H7 (cell line): ENCODE results near the gene SHISA7. TPM values are rescaled to one million over a fixed set of nuclear protein-coding genes. Genes with fewer than 3 reads are reported as not detected.
"Not testable (repeated sequence)": the region's sequence is repeated elsewhere in the genome, so short reads cannot be mapped to it uniquely, and the experiment has no call there.

Experiments
- DNase-seq: peaks from one replicate; pipeline ENCODE4 v3.0.0; 2012
- H3K27me3 ChIP-seq: 2 replicates; pipeline ENCODE4 v1.6.0; 2011; ENCODE audit warnings: mild to moderate bottlenecking, low read length; ENCODE audit not compliant: control insufficient read depth, insufficient read depth
- H3K36me3 ChIP-seq: replicated peaks from 2 replicates; pipeline ENCODE4 v1.5.1; 2011; ENCODE audit warnings: low read length; ENCODE audit not compliant: control insufficient read depth, insufficient read depth
- H3K4me3 ChIP-seq: 2 replicates; pipeline ENCODE4 v1.5.1; 2011; ENCODE audit warnings: low read depth, mild to moderate bottlenecking, control low read depth, low read length, moderate library complexity; ENCODE audit not compliant: insufficient read depth
- total RNA-seq: library from RNA; depleted of rRNA; stranded (reverse); fragments of >200 nt; shearing (Covaris generic); gene quantifications from 2 replicates; pipeline ENCODE4 v1.2.3, GENCODE V29; 2014

Gene SHISA7
- total RNA-seq, 1 experiment from 2014 or later = 0.07 TPM

- peaks cover 37% of the 10 kb centered on the region for H3K27me3 ChIP-seq
- no peaks in the 10 kb centered on the region for H3K36me3 ChIP-seq
- peak; percentile 57 for DNase-seq
- H3K4me3 ChIP-seq = no peak overlapping the region
Observed at GRCh38 chr19:55436847-55437246, 6.3 kb downstream of the SHISA7 start.

GRCh38 chr19:55435020-55435419, 8.1 kb downstream of the SHISA7 start:
- no peak for DNase-seq
- H3K27me3 ChIP-seq = peaks cover 20% of the 10 kb centered on the region
- no peaks in the 10 kb centered on the region for H3K36me3 ChIP-seq
- H3K4me3 ChIP-seq = no peak overlapping the region

- no peaks in the 10 kb centered on the region for H3K36me3 ChIP-seq
- no peak for DNase-seq
- H3K27me3 ChIP-seq = peaks cover 14% of the 10 kb centered on the region
- H3K4me3 ChIP-seq = no peak overlapping the region
Observed at GRCh38 chr19:55434356-55434919, 8.7 kb downstream of the SHISA7 start.

DNA sequence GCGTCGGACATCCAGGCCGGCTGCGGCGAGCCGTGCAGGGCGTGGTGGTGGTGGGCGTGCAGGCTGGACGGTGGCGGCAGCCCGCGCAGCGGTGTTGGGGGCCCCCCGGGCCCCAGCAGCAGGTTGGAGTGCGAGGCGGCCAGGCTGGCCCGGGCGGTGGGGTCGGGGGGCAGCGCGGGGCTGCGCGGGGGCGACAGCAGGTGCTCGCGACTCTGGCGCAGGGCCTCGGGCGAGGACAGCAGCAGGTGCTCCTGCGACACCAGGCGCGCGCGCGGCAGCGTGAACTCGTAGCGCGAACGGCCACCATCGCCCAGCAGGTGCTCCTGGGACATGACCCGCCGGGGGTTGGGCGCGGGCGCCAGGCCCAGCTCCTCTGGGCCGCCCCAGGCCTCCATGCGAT, 9.8 kb downstream of the SHISA7 start:
- H3K36me3 ChIP-seq = no peaks in the 10 kb centered on the region
- peaks cover 3% of the 10 kb centered on the region for H3K27me3 ChIP-seq
- no peak overlapping the region for H3K4me3 ChIP-seq
- peak; percentile 60 for DNase-seq

DNA sequence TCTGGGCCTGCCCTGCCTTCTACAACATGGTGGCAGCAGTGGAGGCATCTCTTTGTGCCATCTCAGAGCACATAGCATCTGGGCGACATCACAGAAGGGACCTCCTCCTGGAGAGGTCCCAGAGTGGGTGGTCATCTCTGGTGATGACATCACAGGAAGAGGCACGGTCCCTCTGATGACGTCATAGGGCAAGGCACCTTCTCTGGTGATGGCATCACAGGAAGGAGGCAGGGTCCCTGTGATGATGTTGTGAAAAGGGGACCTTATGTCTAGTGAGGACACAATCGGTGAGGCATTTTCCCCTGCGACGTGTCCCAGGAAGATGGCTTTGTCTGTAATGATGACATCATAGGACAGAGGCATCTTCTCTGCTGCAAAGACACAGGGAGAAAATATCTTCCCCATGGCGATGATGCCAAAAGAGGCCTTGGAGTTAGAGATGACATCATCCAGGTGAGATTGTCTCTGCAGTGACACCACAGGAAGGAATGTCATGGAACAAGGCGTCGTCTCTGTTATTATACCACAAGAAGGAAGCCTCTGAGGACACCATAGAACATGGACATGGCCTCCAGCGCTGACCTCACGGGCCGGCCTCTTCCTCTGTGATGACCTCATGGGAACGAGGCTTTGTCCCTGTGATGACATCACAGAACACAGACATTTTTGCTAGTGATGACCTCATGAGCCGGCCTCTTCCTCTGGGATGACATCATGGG, 10.7 kb downstream of the SHISA7 start:
- no peak for DNase-seq

GRCh38 chr19:55431183-55431582, 11.9 kb downstream of the SHISA7 start:
- DNase-seq = no peak
- Histone ChIP-seq H3K36me3 (no peaks in the 10 kb centered on the region), H3K4me3 (no peak overlapping the region), H3K27me3 (no peaks in the 10 kb centered on the region)

More for the DNA sequence above, 10.7 kb downstream of the SHISA7 start:
- no peaks in the 10 kb centered on the region for H3K36me3 ChIP-seq
- H3K27me3 ChIP-seq = no peaks in the 10 kb centered on the region; the same call in 1 of the 2 replicates
- H3K4me3 ChIP-seq = no peak overlapping the region

DNA sequence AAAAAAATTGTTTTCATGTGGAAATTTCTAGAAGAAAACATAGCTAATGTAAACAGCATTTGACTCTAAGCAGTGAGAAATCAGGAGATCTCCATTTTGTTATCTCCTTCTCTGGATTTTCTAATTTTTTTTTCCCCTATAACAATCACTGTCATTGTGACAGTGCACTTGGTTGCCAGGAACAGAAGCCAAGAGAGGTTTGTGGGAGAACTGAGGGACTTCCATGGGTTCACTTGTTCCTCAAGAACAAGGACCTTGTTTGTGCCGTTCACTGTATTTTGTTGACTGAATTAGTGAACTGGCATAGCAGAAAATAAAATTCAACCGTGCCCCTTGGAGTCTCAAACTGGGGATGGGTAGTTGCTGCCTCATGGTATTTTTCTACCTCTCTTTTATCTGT, 17.1 kb downstream of the SHISA7 start:
- DNase-seq = no peak
- Histone ChIP-seq H3K36me3 (no peaks in the 10 kb centered on the region), H3K27me3 (no peaks in the 10 kb centered on the region), H3K4me3 (no peak overlapping the region)

- H3K27me3 ChIP-seq = peaks cover 3% of the 10 kb centered on the region; the same call in 1 of the 2 replicates
- H3K36me3 ChIP-seq = no peaks in the 10 kb centered on the region
- DNase-seq = no peak
- no peak overlapping the region for H3K4me3 ChIP-seq
Observed at GRCh38 chr19:55424518-55424917, 18.6 kb downstream of the SHISA7 start.

GRCh38 chr19:55423225-55424005, 19.7 kb downstream of the SHISA7 start:
- Histone ChIP-seq H3K27me3 (peaks cover 4% of the 10 kb centered on the region; the same call in 1 of the 2 replicates), H3K4me3 (no peak overlapping the region), H3K36me3 (no peaks in the 10 kb centered on the region)
- DNase-seq = no peak

DNA sequence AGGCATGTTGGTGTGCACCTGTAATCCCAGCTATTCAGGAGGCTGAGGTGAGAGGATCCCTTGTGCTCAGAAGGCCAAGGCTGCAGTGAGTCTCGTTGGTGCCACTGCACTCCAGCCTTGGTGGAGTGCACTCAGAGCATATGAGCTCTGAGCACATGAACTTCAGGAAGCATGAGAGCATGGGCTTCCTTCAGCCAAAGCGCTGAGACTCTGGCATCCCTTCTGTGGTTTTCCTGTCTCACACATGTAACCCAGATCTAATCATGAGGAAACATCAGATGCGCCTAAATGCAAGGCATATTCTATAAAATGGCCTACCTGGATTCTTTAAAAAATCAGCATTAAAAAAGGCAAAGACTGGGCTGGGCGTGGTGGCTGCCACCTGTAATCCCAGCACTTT, 21.8 kb downstream of the SHISA7 start:
- not testable (repeated sequence) for H3K36me3 ChIP-seq, H3K27me3 ChIP-seq, DNase-seq, H3K4me3 ChIP-seq

DNA sequence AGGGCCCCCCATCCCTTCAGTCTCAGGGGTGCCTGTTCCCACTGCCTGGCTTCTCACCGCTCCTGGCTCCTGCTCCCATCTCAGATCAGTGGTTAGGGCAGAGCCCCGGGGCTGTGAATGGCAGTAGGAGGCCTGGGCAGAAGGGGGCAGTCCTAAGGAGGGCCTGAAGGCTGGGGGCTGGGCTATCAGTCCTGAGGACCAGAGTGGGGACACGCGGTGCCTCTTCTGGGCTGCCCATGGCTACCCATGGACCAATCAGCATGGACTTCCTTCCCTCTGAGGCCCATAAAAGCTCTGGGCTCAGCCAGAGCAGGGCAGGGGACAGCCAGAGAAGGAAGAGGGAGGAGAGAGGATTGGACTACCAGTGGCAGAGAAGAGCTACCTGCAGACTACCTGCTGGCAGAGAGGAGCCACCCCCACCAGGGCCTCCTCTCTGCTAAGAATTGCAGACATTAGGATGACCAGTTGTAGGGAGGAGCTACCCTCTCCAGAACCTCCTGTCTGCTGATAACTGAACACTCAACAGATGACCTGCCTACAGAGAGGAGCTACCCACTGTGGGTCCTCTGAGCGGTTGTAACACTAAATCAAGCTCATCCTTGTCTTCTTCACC, 23.4 kb downstream of the SHISA7 start:
- Histone ChIP-seq H3K27me3 (peaks cover 4% of the 10 kb centered on the region; the same call in 1 of the 2 replicates), H3K4me3 (no peak overlapping the region), H3K36me3 (no peaks in the 10 kb centered on the region)
- DNase-seq = peak; percentile 43

DNA sequence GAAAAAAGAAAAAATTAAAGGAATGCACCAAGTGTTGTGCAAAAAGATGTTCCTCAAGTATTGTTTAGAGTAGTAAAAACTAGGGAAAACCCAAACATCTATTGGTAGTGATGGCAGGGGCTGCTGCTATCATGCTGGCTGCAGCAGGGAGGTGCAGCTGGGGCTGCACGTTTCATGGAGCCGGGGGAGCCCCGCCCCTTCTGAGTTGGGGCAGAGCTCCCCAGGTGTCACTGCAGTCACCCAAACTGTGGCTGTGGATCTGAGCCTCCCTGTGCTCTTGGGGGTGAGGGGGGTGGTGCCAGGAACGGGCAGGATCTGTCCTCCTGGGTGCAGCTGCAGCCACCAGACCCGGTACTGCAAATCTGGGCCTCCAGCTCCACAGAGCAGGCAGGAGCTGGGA, 24.0 kb downstream of the SHISA7 start:
- Histone ChIP-seq H3K4me3 (no peak overlapping the region), H3K27me3 (peaks cover 4% of the 10 kb centered on the region; the same call in 1 of the 2 replicates), H3K36me3 (no peaks in the 10 kb centered on the region)
- no peak for DNase-seq

DNA sequence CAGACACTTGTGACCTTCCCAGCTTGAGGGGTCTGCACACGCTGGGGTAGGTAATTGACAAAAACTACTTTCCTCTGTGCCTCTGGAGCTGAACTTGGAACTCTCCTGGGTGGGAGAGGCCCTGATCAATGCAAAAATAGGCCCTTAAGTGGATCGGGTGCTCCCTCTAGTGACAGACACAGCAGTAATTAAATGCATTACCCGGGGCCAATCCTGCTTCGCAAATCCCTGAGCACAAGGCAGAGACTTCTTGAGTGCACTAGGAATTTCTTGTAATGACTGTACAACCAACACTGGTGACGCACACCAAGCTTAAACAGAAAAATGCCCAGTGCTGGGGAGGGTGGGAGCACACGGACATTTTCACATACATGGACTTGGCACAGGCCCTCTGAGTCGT, 24.9 kb downstream of the SHISA7 start:
- no peaks in the 10 kb centered on the region for H3K36me3 ChIP-seq
- no peak overlapping the region for H3K4me3 ChIP-seq
- DNase-seq = peak; percentile 91
- peaks cover 4% of the 10 kb centered on the region; the same call in 1 of the 2 replicates for H3K27me3 ChIP-seq

DNA sequence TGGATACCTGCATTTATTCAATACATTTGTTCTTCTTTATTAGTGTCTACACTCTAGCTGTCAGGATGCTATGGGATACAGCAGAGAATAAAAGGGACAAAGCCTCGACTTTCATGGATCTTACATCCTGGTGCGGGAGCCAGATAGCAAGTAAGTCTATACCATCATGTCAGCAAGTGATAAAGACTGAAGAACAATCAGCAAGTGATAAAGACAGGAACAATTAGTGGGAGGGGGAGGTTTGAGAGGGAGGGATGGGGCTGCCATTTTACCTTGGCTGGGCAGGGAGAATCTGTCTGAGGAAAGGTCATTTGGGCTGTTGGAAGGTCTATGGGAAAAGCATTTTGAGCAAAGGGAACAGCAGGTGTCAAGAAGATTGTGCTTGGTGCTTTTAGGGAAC, 32.9 kb downstream of the SHISA7 start:
- peaks cover 16% of the 10 kb centered on the region for H3K36me3 ChIP-seq
- no peak overlapping the region for H3K4me3 ChIP-seq
- H3K27me3 ChIP-seq = peaks cover 2% of the 10 kb centered on the region; the same call in 1 of the 2 replicates
- DNase-seq = no peak
